A673 (cell line): ENCODE results near the gene PAQR4. TPM values are rescaled to one million over a fixed set of nuclear protein-coding genes. Genes with fewer than 3 reads are reported as not detected.

Experiments
- BruUV-seq: library from RNA; stranded (reverse); fragments of 400-500 nt; replicated peaks from 2 replicates; lab custom pipeline; 2021; lab: Mats Ljungman, UMichigan
- CTCF ChIA-PET: fragments of 300-600 bp; sonication (Branson Sonifier 250); formaldehyde crosslinking; loops from one replicate; lab custom pipeline; 2022; ENCODE audit warnings: antibody characterized with exemption; lab: Charles Lee
- POLR2A ChIA-PET: fragments of 300-600 bp; sonication (Branson Sonifier 250); formaldehyde crosslinking; loops from one replicate; lab custom pipeline; 2022; ENCODE audit warnings: antibody characterized with exemption; ENCODE audit not compliant: low non-redundant PET; lab: Charles Lee
- DNase-seq: peaks from one replicate; pipeline ENCODE4 v3.0.0-alpha.2; 2015; ENCODE audit warnings: low spot score
- H3K27ac ChIP-seq: fragments of 200-600 bp; sonication (generic); 2 replicates; pipeline ENCODE4 v1.5.1; 2016; ENCODE audit warnings: mixed run types, low read depth, mild to moderate bottlenecking, mixed read lengths, antibody characterized with exemption, low read length; ENCODE audit not compliant: poor library complexity, severe bottlenecking
- H3K27me3 ChIP-seq: fragments of 200-600 bp; sonication (generic); replicated peaks from 2 replicates; pipeline ENCODE4 v1.6.1; 2017; ENCODE audit warnings: mixed run types, low read depth, mild to moderate bottlenecking, mixed read lengths, antibody characterized with exemption, low read length; ENCODE audit not compliant: insufficient read depth, poor library complexity
- H3K36me3 ChIP-seq: fragments of 200-600 bp; sonication (generic); 2 replicates; pipeline ENCODE4 v1.6.1; 2016; ENCODE audit warnings: mixed run types, mild to moderate bottlenecking, mixed read lengths, antibody characterized with exemption, low read length; ENCODE audit not compliant: insufficient read depth, poor library complexity, severe bottlenecking
- H3K4me1 ChIP-seq: fragments of 200-600 bp; sonication (generic); 2 replicates; pipeline ENCODE4 v1.6.1; 2017; ENCODE audit warnings: mixed run types, mild to moderate bottlenecking, mixed read lengths, antibody characterized with exemption, low read length; ENCODE audit not compliant: insufficient read depth, poor library complexity, severe bottlenecking
- H3K4me3 ChIP-seq: fragments of 200-600 bp; sonication (generic); 2 replicates; pipeline ENCODE4 v1.5.1; 2016; ENCODE audit warnings: low read depth, mixed run types, mild to moderate bottlenecking, mixed read lengths, low read length; ENCODE audit not compliant: poor library complexity, severe bottlenecking
- H3K9me3 ChIP-seq: fragments of 200-600 bp; sonication (generic); 2 replicates; pipeline ENCODE4 v1.6.1; 2016; ENCODE audit warnings: mixed run types, low read depth, mild to moderate bottlenecking, mixed read lengths, antibody characterized with exemption, low read length; ENCODE audit not compliant: poor library complexity, severe bottlenecking
- CTCF ChIP-seq: fragments of 300-800, 200-600 bp; sonication (generic); conservative IDR thresholded peaks from 2 replicates; pipeline ENCODE4 v1.5.1; 2017; ENCODE audit warnings: low read depth, mild to moderate bottlenecking, antibody characterized with exemption, low read length, moderate library complexity, mixed read lengths
- EZH2 ChIP-seq: fragments of 200-600 bp; sonication (generic); IDR thresholded peaks from 2 replicates; pipeline ENCODE4 v1.6.1; 2017; ENCODE audit warnings: borderline replicate concordance, low read depth, mild to moderate bottlenecking, mixed read lengths, antibody characterized with exemption, low read length; ENCODE audit not compliant: poor library complexity, severe bottlenecking
- intact Hi-C: fragments of 100-400 bp; cut with micrococcal nuclease; formaldehyde crosslinking; loops from one replicate; pipeline ENCODE4 v1.10.0; 2022; ENCODE audit not compliant: unreplicated experiment
- total RNA-seq: library from RNA; stranded (reverse); gene quantifications from 2 replicates; pipeline ENCODE4 v1.2.3, GENCODE V29; 2021

Gene PAQR4
- total RNA-seq, 1 experiment from 2014 or later = 46.5 TPM

GRCh38 chr16:2936436-2937011, 32.6 kb upstream of the PAQR4 start:
- Histone ChIP-seq H3K4me1 (no peaks in the 10 kb centered on the region), H3K27ac (no peak overlapping the region), H3K36me3 (peaks cover 26% of the 10 kb centered on the region), H3K27me3 (no peaks in the 10 kb centered on the region), H3K9me3 (no peaks in the 10 kb centered on the region), H3K4me3 (no peak overlapping the region)
- DNase-seq = no peak
- BruUV-seq = no TSS peak
- intact Hi-C loops = no loop called here
- no peak for TF ChIP-seq CTCF
- TF ChIP-seq EZH2 = no peak
- CTCF ChIA-PET = no interaction called here
- POLR2A ChIA-PET = no interaction called here

GRCh38 chr16:2937170-2937569, 32.0 kb upstream of the PAQR4 start:
- no peak for DNase-seq
- ChIA-PET CTCF (no interaction called here), POLR2A (no interaction called here)
- BruUV-seq = no TSS peak
- Histone ChIP-seq H3K27me3 (no peaks in the 10 kb centered on the region), H3K36me3 (peaks cover 28% of the 10 kb centered on the region), H3K27ac (no peak overlapping the region), H3K4me3 (no peak overlapping the region), H3K4me1 (no peaks in the 10 kb centered on the region), H3K9me3 (no peaks in the 10 kb centered on the region)
- intact Hi-C loops = no loop called here
- TF ChIP-seq EZH2 (no peak), CTCF (no peak)

GRCh38 chr16:2938206-2938605, 30.9 kb upstream of the PAQR4 start:
- H3K9me3 ChIP-seq = no peaks in the 10 kb centered on the region
- H3K27ac ChIP-seq = no peak overlapping the region
- TF ChIP-seq CTCF (no peak), EZH2 (no peak)
- no peaks in the 10 kb centered on the region for H3K27me3 ChIP-seq
- intact Hi-C loops = no loop called here
- ChIA-PET CTCF (no interaction called here), POLR2A (no interaction called here)
- H3K4me3 ChIP-seq = no peak overlapping the region
- BruUV-seq = no TSS peak
- DNase-seq = no peak
- no peaks in the 10 kb centered on the region for H3K4me1 ChIP-seq
- H3K36me3 ChIP-seq = peaks cover 29% of the 10 kb centered on the region
